Measurements from ENCODE around the gene GPX3. TPM values are rescaled to one million over a fixed set of nuclear protein-coding genes. Genes with fewer than 3 reads are reported as not detected.

The GPX3 gene
- polyA plus RNA-seq, 4 donors, result 929 to 1,533 (median 1,286) TPM

GRCh38 chr5:151031554-151031953 lies 11.2 kb downstream of the GPX3 start:
- no peak for DNase-seq (ENCODE audit: low read depth in 4 of 4, low spot score in 2 of 4)

- DNase-seq (ENCODE audit: low read depth in 4 of 4, low spot score in 2 of 4), result no peak
These were observed 13.0 kb downstream of the GPX3 start for GRCh38 chr5:151033217-151033934.

- no peak for DNase-seq (ENCODE audit: low read depth in 4 of 4, low spot score in 2 of 4)
These were observed 14.3 kb downstream of the GPX3 start for GRCh38 chr5:151034422-151035379.

GRCh38 chr5:151036556-151036955 lies 16.2 kb downstream of the GPX3 start:
- no peak for DNase-seq (ENCODE audit: low read depth in 4 of 4, low spot score in 2 of 4)

- peak in 1 of 4 donors; percentile 36 for DNase-seq (ENCODE audit: low read depth in 4 of 4, low spot score in 2 of 4)
These were observed 17.4 kb downstream of the GPX3 start for GRCh38 chr5:151037561-151038411.

GRCh38 chr5:151038412-151038745 lies 18.0 kb downstream of the GPX3 start:
- DNase-seq (ENCODE audit: low read depth in 4 of 4, low spot score in 2 of 4), result no peak

- no peak for DNase-seq (ENCODE audit: low read depth in 4 of 4, low spot score in 2 of 4)
These were observed 18.4 kb downstream of the GPX3 start for GRCh38 chr5:151038801-151039238.

- DNase-seq (ENCODE audit: low read depth in 4 of 4, low spot score in 2 of 4), result no peak
These were observed 19.3 kb downstream of the GPX3 start for GRCh38 chr5:151039665-151040064.

GRCh38 chr5:151040211-151040747 lies 19.9 kb downstream of the GPX3 start:
- no peak for DNase-seq (ENCODE audit: low read depth in 4 of 4, low spot score in 2 of 4)

GRCh38 chr5:151041577-151042268 lies 21.3 kb downstream of the GPX3 start:
- DNase-seq (ENCODE audit: low read depth in 4 of 4, low spot score in 2 of 4), result no peak

GRCh38 chr5:151042453-151043093 lies 22.2 kb downstream of the GPX3 start:
- DNase-seq (ENCODE audit: low read depth in 4 of 4, low spot score in 2 of 4), result no peak

- DNase-seq (ENCODE audit: low read depth in 4 of 4, low spot score in 2 of 4), result no peak
These were observed 27.5 kb downstream of the GPX3 start for GRCh38 chr5:151047814-151048425.

GRCh38 chr5:151048526-151048925 lies 28.1 kb downstream of the GPX3 start:
- DNase-seq (ENCODE audit: low read depth in 4 of 4, low spot score in 2 of 4), result no peak

- DNase-seq (ENCODE audit: low read depth in 4 of 4, low spot score in 2 of 4), result peak in 2 of 4 donors; percentile 53 to 65
These were observed 30.9 kb downstream of the GPX3 start for GRCh38 chr5:151051066-151051930.

GRCh38 chr5:151051931-151052608 lies 31.7 kb downstream of the GPX3 start:
- DNase-seq (ENCODE audit: low read depth in 4 of 4, low spot score in 2 of 4), result no peak

GRCh38 chr5:151052836-151053235 lies 32.4 kb downstream of the GPX3 start:
- no peak for DNase-seq (ENCODE audit: low read depth in 4 of 4, low spot score in 2 of 4)

- DNase-seq (ENCODE audit: low read depth in 4 of 4, low spot score in 2 of 4), result no peak
These were observed 33.5 kb downstream of the GPX3 start for GRCh38 chr5:151053796-151054462.
